CD4-positive, alpha-beta T cell (primary cell): Measurements from ENCODE around the gene CYYR1. TPM values are rescaled to one million over a fixed set of nuclear protein-coding genes. Genes with fewer than 3 reads are reported as not detected.

Experiments
- ATAC-seq: fragments of 200-7000 bp; cut with Tn5 transposase; one replicate; pipeline ENCODE4 v1.10.0; 2022; ENCODE audit warnings: mild to moderate bottlenecking; ENCODE audit not compliant: poor library complexity
- CTCF ChIA-PET: fragments of 350-600 bp; sonication (Branson Sonifier 250); formaldehyde crosslinking; loops from one replicate; lab custom pipeline; 2021; ENCODE audit warnings: antibody characterized with exemption, inconsistent platforms; lab: Charles Lee
- POLR2A ChIA-PET: fragments of 350-600 bp; sonication (Branson Sonifier 250); formaldehyde crosslinking; loops from one replicate; lab custom pipeline; 2021; ENCODE audit warnings: antibody characterized with exemption, inconsistent platforms; lab: Charles Lee
- DNase-seq, 14 experiments: peaks; one replicate each; pipeline ENCODE4 v3.0.0-alpha.2; 2013 to 2020; ENCODE audit warnings: mixed read lengths in 2 of 14
- H3K27ac ChIP-seq, 2 donors: one replicate each; pipeline versions ENCODE4 v1.5.1 to v1.7.0; 2013; ENCODE audit warnings: low read length in 2 of 2, low read depth in 1 of 2, mild to moderate bottlenecking in 1 of 2
- H3K27me3 ChIP-seq, 2 experiments: 1 replicate in 1 of 2; 2 replicates in 1 of 2; pipeline versions ENCODE4 v1.6.1 to v1.7.0; 2013; ENCODE audit warnings: low read length in 2 of 2, control low read depth in 1 of 2, mild to moderate bottlenecking in 1 of 2, moderate library complexity in 1 of 2; ENCODE audit not compliant: insufficient read depth in 2 of 2, control insufficient read depth in 1 of 2
- H3K36me3 ChIP-seq: one replicate; pipeline ENCODE4 v1.6.1; 2013; ENCODE audit warnings: low read length, control low read depth; ENCODE audit not compliant: insufficient read depth
- H3K4me1 ChIP-seq: one replicate; pipeline ENCODE4 v1.6.1; 2013; ENCODE audit warnings: low read length, control low read depth; ENCODE audit not compliant: insufficient read depth
- H3K4me3 ChIP-seq: one replicate; pipeline ENCODE4 v1.5.1; 2013; ENCODE audit warnings: mild to moderate bottlenecking, low read length, moderate library complexity
- H3K9me3 ChIP-seq, 2 experiments: 1 replicate in 1 of 2; 2 replicates in 1 of 2; pipeline versions ENCODE4 v1.6.1 to v1.7.0; 2013; ENCODE audit warnings: low read length in 2 of 2, mild to moderate bottlenecking in 2 of 2, control low read depth in 1 of 2, moderate library complexity in 1 of 2; ENCODE audit not compliant: control insufficient read depth in 1 of 2, insufficient read depth in 1 of 2
- H3K27ac Mint-ChIP-seq: one replicate; pipeline ENCODE4 v1.8.0; 2020; ENCODE audit warnings: mixed read lengths
- H3K27me3 Mint-ChIP-seq: one replicate; pipeline ENCODE4 v1.8.0; 2021; ENCODE audit warnings: mixed read lengths
- H3K36me3 Mint-ChIP-seq: one replicate; pipeline ENCODE4 v1.8.0; 2021; ENCODE audit warnings: low read depth, mixed read lengths
- H3K4me1 Mint-ChIP-seq: one replicate; pipeline ENCODE4 v1.8.0; 2021; ENCODE audit warnings: low read depth, mixed read lengths
- H3K4me3 Mint-ChIP-seq: one replicate; pipeline ENCODE4 v1.8.0; 2020; ENCODE audit warnings: mild to moderate bottlenecking, mixed read lengths
- H3K9me3 Mint-ChIP-seq: one replicate; pipeline ENCODE4 v1.8.0; 2020; ENCODE audit warnings: mixed read lengths
- intact Hi-C, 2 experiments: fragments of 100-400 bp; cut with DNase I in 1 of 2; cut with micrococcal nuclease in 1 of 2; formaldehyde crosslinking; loops; one replicate each; pipeline versions ENCODE4 v1.15.1 to v1.9.0; 2023 to 2025; cut with DNase I, micrococcal nuclease
- total RNA-seq, 174 experiments: library from RNA in 2 of 174; stranded (reverse) in 2 of 174; gene quantifications; one replicate each; pipeline ENCODE4 v1.2.3 and lab custom pipeline; 2021 to 2026
- TF ChIP-seq, protein P1 (sequence below): fragments of 200-600 bp; IDR thresholded peaks from one replicate; pipeline ENCODE4 v1.8.0; 2022; ENCODE audit warnings: antibody characterized with exemption, mild to moderate bottlenecking

CYYR1 gene
- total RNA-seq, 2 experiments from 2014 or later, result not detected

DNA sequence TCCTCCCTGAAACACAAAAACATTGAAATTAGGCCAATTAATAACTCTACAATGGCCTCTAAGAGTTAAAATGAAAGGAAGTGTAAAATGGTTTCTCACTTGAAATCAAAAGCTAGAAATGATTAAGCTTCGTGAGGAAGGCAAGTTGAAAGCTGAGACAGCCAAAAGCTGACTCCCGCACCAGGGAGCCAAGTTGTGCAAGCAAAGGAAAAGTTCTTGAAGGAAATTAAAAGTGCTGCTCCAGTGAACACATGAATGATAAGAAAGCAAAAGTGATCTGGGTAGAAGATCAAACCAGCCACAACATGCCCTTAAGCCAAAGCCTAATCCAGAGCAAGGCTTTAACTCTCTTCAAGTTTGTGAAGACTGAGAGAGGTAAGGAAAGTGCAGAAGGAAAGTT lies 22.8 kb downstream of the CYYR1 start:
- H3K9me3 Mint-ChIP-seq, result no peaks in the 10 kb centered on the region
- H3K27ac Mint-ChIP-seq, result no peak overlapping the region
- no peaks in the 10 kb centered on the region for H3K9me3 ChIP-seq
- H3K27me3 Mint-ChIP-seq, result no peaks in the 10 kb centered on the region
- no peak overlapping the region for H3K4me3 ChIP-seq
- H3K4me1 ChIP-seq, result no peaks in the 10 kb centered on the region
- H3K36me3 ChIP-seq, result no peaks in the 10 kb centered on the region
- H3K27ac ChIP-seq, result no peak overlapping the region
- no peaks in the 10 kb centered on the region for H3K4me1 Mint-ChIP-seq
- POLR2A ChIA-PET, result interaction anchor here (0.6 kb wide), 1 partner anchor 228 kb away, joined by 4 read pairs; no protein-coding TSS in a partner anchor
- TF ChIP-seq, protein P1, sequence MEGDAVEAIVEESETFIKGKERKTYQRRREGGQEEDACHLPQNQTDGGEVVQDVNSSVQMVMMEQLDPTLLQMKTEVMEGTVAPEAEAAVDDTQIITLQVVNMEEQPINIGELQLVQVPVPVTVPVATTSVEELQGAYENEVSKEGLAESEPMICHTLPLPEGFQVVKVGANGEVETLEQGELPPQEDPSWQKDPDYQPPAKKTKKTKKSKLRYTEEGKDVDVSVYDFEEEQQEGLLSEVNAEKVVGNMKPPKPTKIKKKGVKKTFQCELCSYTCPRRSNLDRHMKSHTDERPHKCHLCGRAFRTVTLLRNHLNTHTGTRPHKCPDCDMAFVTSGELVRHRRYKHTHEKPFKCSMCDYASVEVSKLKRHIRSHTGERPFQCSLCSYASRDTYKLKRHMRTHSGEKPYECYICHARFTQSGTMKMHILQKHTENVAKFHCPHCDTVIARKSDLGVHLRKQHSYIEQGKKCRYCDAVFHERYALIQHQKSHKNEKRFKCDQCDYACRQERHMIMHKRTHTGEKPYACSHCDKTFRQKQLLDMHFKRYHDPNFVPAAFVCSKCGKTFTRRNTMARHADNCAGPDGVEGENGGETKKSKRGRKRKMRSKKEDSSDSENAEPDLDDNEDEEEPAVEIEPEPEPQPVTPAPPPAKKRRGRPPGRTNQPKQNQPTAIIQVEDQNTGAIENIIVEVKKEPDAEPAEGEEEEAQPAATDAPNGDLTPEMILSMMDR, result no peak
- DNase-seq (no peak), ATAC-seq (no peak)
- no peak overlapping the region for H3K4me3 Mint-ChIP-seq
- H3K27me3 ChIP-seq, result no peaks in the 10 kb centered on the region
- intact Hi-C loops, result no loop called here
- no peaks in the 10 kb centered on the region for H3K36me3 Mint-ChIP-seq
- CTCF ChIA-PET, result no interaction called here

DNA sequence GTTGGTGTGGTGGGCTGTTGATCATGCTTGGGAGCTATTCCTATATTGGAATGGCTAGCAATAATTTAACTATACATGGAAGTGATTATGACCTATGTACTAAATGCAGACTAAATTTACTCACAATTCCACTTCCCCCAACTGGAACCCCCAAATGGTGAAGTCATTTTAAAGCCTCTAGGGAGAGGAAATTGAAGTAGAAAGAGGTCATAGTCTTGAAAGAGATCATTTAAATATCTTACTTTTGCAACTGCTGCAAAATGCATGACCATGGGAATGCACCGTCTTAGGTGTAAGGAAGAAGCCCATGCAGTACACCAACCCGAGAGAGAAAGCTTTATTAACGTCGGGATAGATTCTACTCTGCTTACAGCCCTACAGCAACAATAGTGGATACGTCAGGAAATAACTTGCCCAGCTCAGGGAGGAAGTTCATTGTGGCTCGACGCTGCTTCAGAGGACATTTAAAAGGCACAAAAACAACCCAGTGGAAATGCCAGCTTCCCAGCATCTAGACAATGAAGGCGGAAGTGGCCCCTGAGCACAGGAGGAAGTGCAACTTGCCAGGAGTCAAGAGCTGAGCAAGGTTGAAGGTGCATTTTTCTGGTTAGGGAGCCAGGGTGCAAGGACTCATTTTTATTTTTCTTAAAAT lies 26.5 kb downstream of the CYYR1 start:
- TF ChIP-seq, protein P1, result no peak
- H3K9me3 Mint-ChIP-seq, result no peaks in the 10 kb centered on the region
- DNase-seq, result peak in 2 of 14 experiments; percentile 22 to 40
- Histone ChIP-seq H3K27me3 (no peaks in the 10 kb centered on the region), H3K4me3 (no peak overlapping the region), H3K27ac (no peak overlapping the region), H3K9me3 (no peaks in the 10 kb centered on the region), H3K36me3 (no peaks in the 10 kb centered on the region), H3K4me1 (no peaks in the 10 kb centered on the region)
- no peak overlapping the region for H3K4me3 Mint-ChIP-seq
- H3K27ac Mint-ChIP-seq, result no peak overlapping the region
- ChIA-PET CTCF (no interaction called here), POLR2A (no interaction called here)
- no peaks in the 10 kb centered on the region for H3K27me3 Mint-ChIP-seq
- no peaks in the 10 kb centered on the region for H3K4me1 Mint-ChIP-seq
- H3K36me3 Mint-ChIP-seq, result no peaks in the 10 kb centered on the region
- intact Hi-C loops, result no loop called here
- no peak for ATAC-seq

DNA sequence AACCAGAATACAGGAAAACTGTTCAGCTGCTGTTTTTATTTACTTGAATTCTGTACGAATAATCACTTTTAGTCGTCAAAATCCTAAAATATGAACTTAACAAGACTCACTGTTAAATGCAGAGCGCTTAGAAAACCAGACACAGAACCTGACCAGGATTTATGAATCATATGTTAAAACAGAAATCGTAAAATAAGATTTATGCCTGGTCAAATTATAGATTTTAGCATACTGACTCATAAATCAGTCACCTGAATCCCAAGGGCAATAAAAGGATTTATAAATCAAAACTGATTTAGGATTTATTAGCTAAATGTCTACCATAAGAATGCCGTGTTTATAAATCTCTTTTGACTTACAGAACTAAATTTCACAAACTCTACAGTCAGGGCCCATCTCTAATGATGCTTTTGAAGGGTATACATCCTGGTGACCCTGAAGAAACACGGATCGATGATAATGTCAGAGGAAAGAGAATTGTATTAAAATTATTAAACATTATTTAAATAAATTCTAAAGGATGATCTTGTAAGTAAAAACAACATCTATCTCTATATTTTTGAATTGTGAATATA lies 28.8 kb downstream of the CYYR1 start:
- intact Hi-C loops, result no loop called here
- no peaks in the 10 kb centered on the region for H3K36me3 Mint-ChIP-seq
- ATAC-seq (no peak), DNase-seq (no peak)
- Histone ChIP-seq H3K4me1 (no peaks in the 10 kb centered on the region), H3K9me3 (no peaks in the 10 kb centered on the region), H3K4me3 (no peak overlapping the region), H3K27me3 (no peaks in the 10 kb centered on the region), H3K36me3 (no peaks in the 10 kb centered on the region), H3K27ac (no peak overlapping the region)
- H3K27ac Mint-ChIP-seq, result no peak overlapping the region
- H3K9me3 Mint-ChIP-seq, result no peaks in the 10 kb centered on the region
- no peak overlapping the region for H3K4me3 Mint-ChIP-seq
- CTCF ChIA-PET, result no interaction called here
- no peaks in the 10 kb centered on the region for H3K4me1 Mint-ChIP-seq
- H3K27me3 Mint-ChIP-seq, result no peaks in the 10 kb centered on the region
- POLR2A ChIA-PET, result no interaction called here
- TF ChIP-seq, protein P1, result no peak
